Measurements from ENCODE around the gene NCMAP. TPM values are rescaled to one million over a fixed set of nuclear protein-coding genes. Genes with fewer than 3 reads are reported as not detected.

Gene NCMAP
- total RNA-seq, 4 donors from 2014 or later, result 0.12 to 0.19 TPM; not detected in 2

DNA sequence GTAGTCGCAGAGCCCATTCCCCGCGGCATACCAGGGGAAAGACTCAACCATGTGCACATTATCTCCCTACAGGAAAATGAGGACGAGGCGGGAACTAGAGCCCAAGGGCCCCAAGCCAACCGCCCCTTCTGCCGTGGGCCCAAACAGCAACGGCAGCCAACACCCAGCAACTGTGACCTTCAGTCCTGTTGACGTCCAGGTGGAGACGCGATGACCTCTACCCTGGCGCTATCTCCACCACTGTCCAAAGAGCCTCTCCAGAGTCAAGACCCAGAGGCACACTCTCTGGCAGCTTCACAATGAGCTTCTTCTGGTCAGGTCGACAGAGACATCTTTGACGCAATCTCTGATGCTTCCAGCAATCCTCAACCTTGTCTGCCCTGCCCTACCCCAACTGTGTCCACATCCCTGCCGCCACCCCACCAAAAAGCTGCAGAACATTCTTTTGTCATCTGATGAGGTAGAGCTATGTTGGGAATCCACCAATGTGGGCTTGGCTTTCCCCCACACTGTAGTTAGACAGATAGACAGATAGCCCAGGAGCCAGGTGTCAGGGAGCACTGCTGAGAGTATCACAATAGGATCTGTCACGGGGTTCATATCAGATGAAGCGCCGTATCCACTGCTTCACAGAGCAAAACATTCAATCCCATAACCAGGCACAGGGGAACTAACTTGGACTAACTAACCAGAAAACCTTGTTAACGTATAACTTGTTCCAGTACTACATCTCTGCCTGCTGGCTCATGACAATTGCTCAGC lies 49.8 kb downstream of the NCMAP start:
- no peaks in the 10 kb centered on the region for H3K36me3 ChIP-seq
- peaks cover 0 to 6% (median 0%) of the 10 kb centered on the region in 3 donors for H3K4me1 ChIP-seq
- DNase-seq, result no peak
- H3K27ac ChIP-seq, result no peak overlapping the region
- peaks cover 0 to 11% (median 0%) of the 10 kb centered on the region in 4 donors for H3K27me3 ChIP-seq
- H3K4me3 ChIP-seq, result no peak overlapping the region
- TF ChIP-seq POLR2A (IDR thresholded peaks at IDR 0.05), result no peak
- TF ChIP-seq, protein P1, sequence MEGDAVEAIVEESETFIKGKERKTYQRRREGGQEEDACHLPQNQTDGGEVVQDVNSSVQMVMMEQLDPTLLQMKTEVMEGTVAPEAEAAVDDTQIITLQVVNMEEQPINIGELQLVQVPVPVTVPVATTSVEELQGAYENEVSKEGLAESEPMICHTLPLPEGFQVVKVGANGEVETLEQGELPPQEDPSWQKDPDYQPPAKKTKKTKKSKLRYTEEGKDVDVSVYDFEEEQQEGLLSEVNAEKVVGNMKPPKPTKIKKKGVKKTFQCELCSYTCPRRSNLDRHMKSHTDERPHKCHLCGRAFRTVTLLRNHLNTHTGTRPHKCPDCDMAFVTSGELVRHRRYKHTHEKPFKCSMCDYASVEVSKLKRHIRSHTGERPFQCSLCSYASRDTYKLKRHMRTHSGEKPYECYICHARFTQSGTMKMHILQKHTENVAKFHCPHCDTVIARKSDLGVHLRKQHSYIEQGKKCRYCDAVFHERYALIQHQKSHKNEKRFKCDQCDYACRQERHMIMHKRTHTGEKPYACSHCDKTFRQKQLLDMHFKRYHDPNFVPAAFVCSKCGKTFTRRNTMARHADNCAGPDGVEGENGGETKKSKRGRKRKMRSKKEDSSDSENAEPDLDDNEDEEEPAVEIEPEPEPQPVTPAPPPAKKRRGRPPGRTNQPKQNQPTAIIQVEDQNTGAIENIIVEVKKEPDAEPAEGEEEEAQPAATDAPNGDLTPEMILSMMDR (IDR thresholded peaks at IDR 0.05), result no peak
- WGBS, 2 donors, result 87 to 90% methylated on average over 12 to 15 of the region's 19 CpGs
- H3K9me3 ChIP-seq, result no peaks in the 10 kb centered on the region
- intact Hi-C loops (cut with DNase I), result no loop called here

DNA sequence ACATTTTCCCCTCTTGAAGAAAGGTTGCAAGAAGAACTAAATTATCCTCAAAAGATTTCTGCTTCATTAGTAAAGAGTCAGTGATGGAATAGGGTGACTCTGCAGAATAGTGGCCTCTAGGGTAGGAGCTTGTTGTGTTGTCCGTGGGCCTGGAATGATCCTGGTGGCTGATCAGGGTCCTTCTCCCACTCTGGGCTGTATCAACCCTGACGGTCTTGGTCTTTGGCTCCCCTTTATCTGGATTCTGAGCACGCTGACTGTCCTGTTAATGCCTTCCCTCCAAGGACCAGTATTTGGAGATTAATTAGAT lies 50.4 kb downstream of the NCMAP start:
- H3K4me3 ChIP-seq, result no peak overlapping the region
- no peaks in the 10 kb centered on the region for H3K36me3 ChIP-seq
- no peak for DNase-seq
- no peak overlapping the region for H3K27ac ChIP-seq
- intact Hi-C loops (cut with DNase I), result no loop called here
- 76 to 90% methylated on average over 3 of the region's 3 CpGs for whole genome bisulfite sequencing, 2 donors
- no peaks in the 10 kb centered on the region for H3K9me3 ChIP-seq
- H3K27me3 ChIP-seq, result peaks cover 0 to 9% (median 0%) of the 10 kb centered on the region in 4 donors
- TF ChIP-seq, protein P1 (IDR thresholded peaks at IDR 0.05), result no peak
- TF ChIP-seq POLR2A (IDR thresholded peaks at IDR 0.05), result no peak
- peaks cover 0 to 6% (median 0%) of the 10 kb centered on the region in 3 donors for H3K4me1 ChIP-seq

DNA sequence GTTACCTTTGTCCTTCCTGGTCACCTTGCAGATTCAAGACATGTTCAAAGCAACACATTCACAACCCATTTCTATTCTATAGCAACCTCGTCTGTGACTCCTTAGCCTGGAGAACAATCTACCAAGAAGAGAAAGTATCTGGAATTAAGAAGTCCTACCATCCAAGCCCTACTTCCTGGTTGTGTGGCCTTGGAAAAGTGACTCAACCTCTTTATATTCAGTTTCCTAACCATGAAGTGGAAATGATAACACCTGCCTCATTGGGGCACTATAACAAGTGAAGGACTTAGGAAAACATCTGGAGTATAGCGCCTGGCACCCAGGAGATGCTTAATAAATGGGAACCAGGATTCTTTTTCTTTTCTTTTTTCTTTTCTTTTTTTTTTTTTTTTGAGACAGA lies 50.7 kb downstream of the NCMAP start:
- peaks cover 0 to 6% (median 0%) of the 10 kb centered on the region in 3 donors for H3K4me1 ChIP-seq
- TF ChIP-seq POLR2A (IDR thresholded peaks at IDR 0.05), result no peak
- TF ChIP-seq, protein P1 (IDR thresholded peaks at IDR 0.05), result no peak
- H3K4me3 ChIP-seq, result no peak overlapping the region
- DNase-seq, result no peak
- H3K9me3 ChIP-seq, result no peaks in the 10 kb centered on the region
- intact Hi-C loops (cut with DNase I), result no loop called here
- no peaks in the 10 kb centered on the region for H3K36me3 ChIP-seq
- no peak overlapping the region for H3K27ac ChIP-seq
- WGBS, 2 donors, result 65 to 92% methylated on average over 2 of the region's 2 CpGs
- peaks cover 0 to 9% (median 0%) of the 10 kb centered on the region in 4 donors for H3K27me3 ChIP-seq

- TF ChIP-seq POLR2A (IDR thresholded peaks at IDR 0.05), result no peak
- TF ChIP-seq, protein P1 (IDR thresholded peaks at IDR 0.05), result no peak
- no peaks in the 10 kb centered on the region for H3K4me1 ChIP-seq
- intact Hi-C loops (cut with DNase I), result no loop called here
- DNase-seq, result no peak
- 45 to 70% methylated on average over 3 of the region's 3 CpGs for WGBS, 2 donors
- no peaks in the 10 kb centered on the region for H3K36me3 ChIP-seq
- H3K27me3 ChIP-seq, result peaks cover 0 to 9% (median 0%) of the 10 kb centered on the region in 4 donors
- H3K4me3 ChIP-seq, result no peak overlapping the region
- H3K9me3 ChIP-seq, result no peaks in the 10 kb centered on the region
- H3K27ac ChIP-seq, result no peak overlapping the region
These were observed 54.1 kb downstream of the NCMAP start for GRCh38 chr1:24609949-24610517.

DNA sequence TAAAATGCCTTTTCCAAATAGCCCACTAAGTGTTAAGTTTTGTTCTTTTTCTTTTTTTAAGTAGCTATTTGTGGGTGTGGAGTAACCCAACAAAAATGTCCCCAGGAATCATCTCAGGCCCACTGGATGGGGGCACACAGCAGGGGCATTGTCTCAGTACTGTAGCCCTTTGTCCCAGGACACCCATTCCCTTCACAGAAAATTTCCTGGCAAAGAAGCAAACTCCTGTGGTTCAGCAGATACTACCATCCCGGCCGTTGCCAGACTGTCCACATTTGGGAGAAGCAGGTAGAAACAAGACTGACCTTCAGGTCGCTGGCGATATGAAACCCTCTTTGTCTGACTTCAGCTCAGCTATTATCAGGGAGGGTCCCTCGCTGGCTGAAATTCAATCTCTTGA lies 63.5 kb downstream of the NCMAP start:
- WGBS, 2 donors, result 57 to 69% methylated on average over 4 to 5 of the region's 5 CpGs
- no peaks in the 10 kb centered on the region for H3K9me3 ChIP-seq
- H3K4me1 ChIP-seq, result no peaks in the 10 kb centered on the region
- no peak for DNase-seq
- H3K27me3 ChIP-seq, result peaks cover 0 to 29% (median 0%) of the 10 kb centered on the region in 4 donors
- intact Hi-C loops (cut with DNase I), result no loop called here
- TF ChIP-seq, protein P1 (IDR thresholded peaks at IDR 0.05), result no peak
- TF ChIP-seq POLR2A (IDR thresholded peaks at IDR 0.05), result no peak
- no peak overlapping the region for H3K4me3 ChIP-seq
- H3K36me3 ChIP-seq, result no peaks in the 10 kb centered on the region
- no peak overlapping the region for H3K27ac ChIP-seq
